ENCODE measurements around the gene RPEL1.
"Not testable (repeated sequence)": the region's sequence is repeated elsewhere in the genome, so short reads cannot be mapped to it uniquely, and the experiment has no call there.

Gene RPEL1

GRCh38 chr10:103245587-103245986 is at the start of gene RPEL1:
Gene RPEL1, plus strand, starts transcription at chr10:103245887. Its CDS starts 110 bp downstream, at chr10:103245997.
- not testable (repeated sequence) for DNase-seq

- DNase-seq = no peak
Observed at GRCh38 chr10:103196516-103196915, 49.2 kb upstream of the RPEL1 start.

DNA sequence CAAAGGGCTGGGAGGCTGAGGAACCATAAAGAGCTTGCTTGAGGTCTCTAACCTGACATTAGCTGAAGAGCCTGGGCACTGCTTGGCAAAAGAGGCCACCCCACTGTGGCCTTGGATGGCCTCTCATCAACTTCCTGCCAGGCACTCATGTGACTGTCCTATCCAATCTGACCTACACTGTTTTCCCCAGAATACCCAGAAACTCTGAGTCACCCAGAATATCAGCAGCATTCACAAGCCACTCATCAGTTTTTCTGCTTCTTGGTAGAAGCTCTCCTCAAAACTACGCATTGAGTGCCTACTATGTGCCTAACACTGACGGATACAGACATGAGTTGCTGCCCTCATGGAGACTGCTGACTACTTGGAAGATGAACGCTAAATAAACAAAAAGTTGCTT is 48.5 kb upstream of the RPEL1 start:
- no peak for DNase-seq

GRCh38 chr10:103197903-103198302 is 47.8 kb upstream of the RPEL1 start:
- DNase-seq = no peak

DNA sequence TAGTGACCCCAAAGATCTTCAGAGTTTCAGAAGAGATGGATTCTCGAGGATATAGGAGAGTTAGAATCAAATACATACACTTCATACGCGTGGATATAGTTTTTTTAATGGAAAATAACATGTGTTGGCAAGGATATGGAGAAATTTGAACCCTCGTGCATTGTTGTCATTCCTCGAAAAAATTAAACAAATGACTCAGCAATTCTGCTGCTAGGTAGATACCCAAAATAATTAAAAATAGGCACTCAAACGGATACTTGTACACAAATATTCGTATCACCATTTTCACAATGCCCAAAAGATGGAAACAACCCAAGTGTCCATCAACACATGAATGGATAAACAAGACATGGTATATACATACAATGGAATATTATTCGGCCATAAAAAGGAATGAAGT is 47.0 kb upstream of the RPEL1 start:
- DNase-seq = no peak

GRCh38 chr10:103199488-103199887 is 46.2 kb upstream of the RPEL1 start:
- no peak for DNase-seq

- no peak for DNase-seq
Observed at GRCh38 chr10:103202319-103202718, 43.4 kb upstream of the RPEL1 start.

- no peak for DNase-seq
Observed at GRCh38 chr10:103203466-103203865, 42.2 kb upstream of the RPEL1 start.

DNA sequence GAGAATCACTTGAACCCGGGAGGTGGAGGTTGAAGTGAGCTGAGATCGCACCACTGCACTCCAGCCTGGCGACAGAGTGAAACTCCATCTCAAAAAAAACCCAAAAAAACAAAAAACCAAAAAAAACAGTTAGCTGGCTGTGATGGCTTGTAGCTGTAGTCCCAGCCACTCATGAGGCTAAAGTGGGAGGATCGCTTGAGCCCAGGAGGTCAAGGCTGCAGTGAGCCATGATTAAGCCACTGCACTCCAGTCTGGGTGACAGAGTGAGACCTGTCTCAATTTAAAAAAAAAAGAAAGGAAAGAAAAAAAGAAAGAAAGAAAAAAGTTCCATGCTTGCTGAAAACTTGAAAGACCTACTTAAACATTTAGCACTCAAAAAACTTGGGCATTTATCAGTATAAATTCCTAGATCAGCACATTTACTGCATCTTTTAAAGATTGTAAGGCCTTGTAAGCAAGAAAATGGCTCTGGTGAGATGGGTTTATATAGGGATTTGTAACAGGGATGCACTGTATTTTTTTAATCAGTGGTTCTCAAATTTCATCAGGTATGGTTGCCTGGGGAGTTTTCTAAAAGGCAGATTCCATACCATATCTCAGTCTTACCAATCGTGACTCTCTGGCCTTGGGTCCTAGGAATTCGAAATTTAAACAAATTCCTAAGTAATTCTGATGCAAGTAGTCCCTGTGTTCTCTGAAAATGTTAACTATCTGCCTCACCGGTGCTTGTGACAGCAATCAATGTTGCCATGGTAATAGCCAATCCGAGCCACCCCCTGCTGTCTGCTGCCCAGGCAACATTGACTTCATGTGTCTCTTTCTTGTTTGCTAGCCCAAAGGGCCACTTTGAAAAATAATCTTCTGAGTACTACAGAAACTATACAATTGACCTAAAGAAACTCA is 41.1 kb upstream of the RPEL1 start:
- no peak for DNase-seq

- not testable (repeated sequence) for DNase-seq
Observed at GRCh38 chr10:103205401-103205800, 40.3 kb upstream of the RPEL1 start.

- DNase-seq = not testable (repeated sequence)
Observed at GRCh38 chr10:103206715-103207114, 39.0 kb upstream of the RPEL1 start.

DNA sequence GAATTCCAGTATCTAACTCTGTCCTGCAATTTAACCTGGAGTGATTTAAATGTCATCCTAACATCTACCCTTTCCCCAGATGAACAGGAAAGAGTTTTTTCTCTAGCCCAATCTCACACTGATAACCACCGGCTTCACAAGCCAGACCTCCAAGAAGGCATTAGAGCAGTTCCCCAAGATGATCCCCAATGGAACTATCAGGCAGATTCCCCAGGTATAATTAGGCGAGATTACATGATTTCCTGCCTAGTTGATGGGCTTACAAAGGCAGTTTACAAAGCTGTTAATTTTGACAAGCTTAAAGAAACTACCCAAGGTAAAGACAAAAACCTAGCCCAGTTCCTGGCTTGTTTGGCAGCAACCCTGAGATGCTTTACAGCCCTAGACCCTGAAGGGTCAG is 38.5 kb upstream of the RPEL1 start:
- DNase-seq = no peak

GRCh38 chr10:103207643-103208042 is 38.0 kb upstream of the RPEL1 start:
- not testable (repeated sequence) for DNase-seq

DNA sequence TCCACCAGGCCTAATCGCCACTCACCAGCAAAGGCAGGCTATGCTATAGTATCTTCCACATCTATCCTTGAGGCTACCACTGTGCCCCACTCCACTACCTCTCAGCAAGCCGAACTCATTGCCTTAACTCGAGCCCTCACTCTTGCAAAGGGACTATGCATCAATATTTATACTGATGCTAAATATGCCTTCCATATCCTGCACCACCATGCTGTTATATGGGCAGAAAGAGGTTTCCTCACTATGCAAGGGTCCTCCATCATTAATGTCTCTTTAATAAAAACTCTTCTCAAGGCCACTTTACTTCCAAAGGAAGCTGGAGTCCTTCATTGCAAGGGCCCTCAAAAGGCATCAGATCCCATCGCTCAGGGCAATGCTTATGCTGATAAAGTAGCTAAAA is 35.4 kb upstream of the RPEL1 start:
- DNase-seq = not testable (repeated sequence)

GRCh38 chr10:103215601-103216000 is 30.1 kb upstream of the RPEL1 start:
- no peak for DNase-seq

GRCh38 chr10:103216362-103216761 is 29.3 kb upstream of the RPEL1 start:
- DNase-seq = not testable (repeated sequence)

- no peak for DNase-seq
Observed at GRCh38 chr10:103224133-103224532, 21.6 kb upstream of the RPEL1 start.

DNA sequence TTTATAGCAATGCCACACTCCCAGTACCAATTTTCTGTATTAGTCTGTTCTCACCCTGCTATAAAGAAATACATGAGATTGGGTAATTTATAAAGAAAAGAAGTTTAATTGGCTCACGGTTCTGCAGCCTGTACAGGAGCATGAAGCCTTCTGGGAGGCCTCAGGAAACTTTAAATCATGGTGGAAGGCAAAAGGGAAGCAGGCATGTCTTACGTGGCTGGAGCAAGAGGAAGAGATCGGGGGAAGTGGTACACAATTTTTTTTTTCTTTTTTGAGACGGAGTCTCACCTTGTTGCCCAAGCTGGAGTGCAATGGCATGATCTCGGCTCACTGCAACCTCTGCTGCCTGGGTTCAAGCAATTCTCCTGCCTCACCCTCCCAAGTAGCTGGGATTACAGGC is 21.0 kb upstream of the RPEL1 start:
- DNase-seq = not testable (repeated sequence)

GRCh38 chr10:103225939-103226338 is 19.7 kb upstream of the RPEL1 start:
- DNase-seq = no peak

GRCh38 chr10:103227416-103227815 is 18.3 kb upstream of the RPEL1 start:
- no peak for DNase-seq

DNA sequence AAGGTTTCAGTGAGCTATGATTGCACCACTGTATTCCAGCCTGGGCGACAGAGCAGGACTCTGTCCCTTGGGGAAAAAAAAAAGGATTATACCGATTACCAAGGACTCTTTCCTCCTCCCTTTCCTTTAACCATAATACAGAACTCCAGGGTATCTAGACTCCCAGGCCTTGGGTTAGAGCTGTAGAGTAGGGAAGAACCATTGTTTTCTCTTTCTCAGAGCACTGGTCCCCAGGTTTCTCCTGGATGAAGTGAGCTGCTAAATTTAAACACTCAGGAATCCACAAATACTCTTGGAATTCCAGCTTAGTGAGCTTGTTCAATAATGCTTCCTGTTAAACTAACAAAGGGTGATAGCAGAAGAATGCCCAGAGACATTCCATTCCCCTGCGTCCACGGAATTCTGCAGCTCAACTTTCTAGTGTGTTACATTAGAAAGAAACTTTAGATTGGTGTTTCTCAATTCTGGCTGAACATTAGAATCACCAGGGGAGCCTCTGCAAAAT is 14.6 kb upstream of the RPEL1 start:
- no peak for DNase-seq

DNA sequence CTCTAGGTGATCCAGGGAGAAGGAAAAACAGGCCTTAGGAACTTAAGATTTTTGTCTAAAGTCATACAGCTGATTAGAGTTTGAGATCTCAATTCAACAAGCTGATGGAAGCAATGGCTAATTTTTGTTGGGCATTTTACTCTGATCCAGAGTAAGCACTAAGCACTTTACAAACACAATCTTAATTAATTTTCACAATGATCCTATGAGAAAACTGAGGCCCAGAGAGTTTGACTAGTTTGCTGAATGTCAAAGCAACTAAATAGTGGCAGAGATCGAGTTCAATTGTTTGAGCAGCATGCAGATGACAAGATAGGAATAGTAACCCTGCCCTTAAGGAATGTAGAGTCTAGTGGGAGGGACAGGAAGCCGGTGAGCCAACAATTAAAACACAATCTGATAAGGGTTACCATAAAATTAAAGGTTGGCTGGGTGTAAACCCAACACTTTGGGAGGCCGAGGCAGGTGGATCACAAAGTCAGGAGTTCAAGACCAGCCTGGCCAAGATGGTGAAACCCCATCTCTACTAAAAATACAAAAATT is 13.5 kb upstream of the RPEL1 start:
- DNase-seq = no peak

GRCh38 chr10:103232772-103233488 is 12.8 kb upstream of the RPEL1 start:
- DNase-seq = no peak

DNA sequence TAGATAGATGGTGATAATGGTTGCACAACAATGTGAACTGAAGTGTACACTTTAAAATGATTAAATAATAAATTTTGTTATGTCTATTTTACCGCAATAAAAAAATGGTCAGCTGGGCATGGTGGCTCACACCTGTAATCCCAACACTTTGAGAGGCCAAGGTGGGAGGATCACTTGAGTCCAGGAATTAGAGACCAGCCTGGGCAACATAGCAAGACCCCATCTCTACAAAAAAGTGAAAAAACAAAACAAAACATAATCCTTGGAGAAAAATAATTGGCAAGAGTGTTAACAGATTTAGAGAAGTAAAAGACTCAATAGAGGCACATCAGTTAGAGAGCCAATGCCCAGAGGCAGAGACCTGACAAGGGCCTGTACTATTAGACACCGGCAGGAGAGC is 9.9 kb upstream of the RPEL1 start:
- DNase-seq = no peak

Data from activated naive CD4-positive, alpha-beta T cell treated with Interleukin-2 at 50 U/mL for 16 hours (primary cell).